ENCODE data around the gene SLC25A22. TPM values are rescaled to one million over a fixed set of nuclear protein-coding genes. Genes with fewer than 3 reads are reported as not detected.
A peak's percentile ranks its signal among the peaks of the same experiment; 100 is the strongest.

The SLC25A22 gene
- total and polyA plus RNA-seq, 9 of the 15 experiments (the other 6 are each of a cell fraction or from before 2014, with no cell fraction given): 0.41 to 55.4 (median 11.4) TPM

DNA sequence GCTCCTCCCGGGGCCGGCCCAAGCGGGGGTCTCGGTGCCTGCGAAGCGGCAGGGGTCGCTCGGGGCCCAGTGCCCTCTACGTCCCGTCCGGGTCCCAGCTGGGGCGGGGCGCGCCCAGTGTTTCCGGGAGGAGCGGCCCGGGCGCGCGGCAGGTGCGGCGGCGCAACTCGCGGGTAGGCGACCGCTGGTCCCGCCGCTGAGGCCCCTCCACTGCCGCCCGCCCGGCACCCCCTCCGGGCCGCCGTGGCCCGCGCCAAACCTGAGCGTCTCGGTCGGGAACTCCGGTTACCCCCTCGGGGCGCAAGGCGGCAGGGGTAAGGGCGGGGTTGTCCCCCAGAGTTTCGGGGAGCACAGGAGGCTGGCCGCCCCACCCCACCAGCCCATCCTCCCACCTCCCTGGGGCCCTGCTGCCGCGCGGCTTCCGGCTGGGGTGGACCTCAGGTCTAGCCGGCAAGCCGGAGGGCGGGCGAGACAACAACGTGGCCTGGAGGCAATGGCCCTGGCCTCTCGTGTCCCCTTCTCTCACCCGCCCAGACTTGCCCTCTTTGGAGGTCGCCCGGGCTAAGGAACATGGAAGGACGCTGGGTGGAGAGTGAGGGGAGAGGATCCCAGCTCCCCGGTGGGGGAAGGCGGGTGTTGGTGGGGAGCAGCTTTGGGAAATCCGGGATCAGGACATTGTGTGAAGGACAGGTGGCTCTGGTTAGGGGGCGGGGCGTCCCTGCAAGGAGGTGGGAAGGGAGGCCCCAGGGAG lies 29.2 kb upstream of the SLC25A22 start (continued):
- TF ChIP-seq, protein P1, sequence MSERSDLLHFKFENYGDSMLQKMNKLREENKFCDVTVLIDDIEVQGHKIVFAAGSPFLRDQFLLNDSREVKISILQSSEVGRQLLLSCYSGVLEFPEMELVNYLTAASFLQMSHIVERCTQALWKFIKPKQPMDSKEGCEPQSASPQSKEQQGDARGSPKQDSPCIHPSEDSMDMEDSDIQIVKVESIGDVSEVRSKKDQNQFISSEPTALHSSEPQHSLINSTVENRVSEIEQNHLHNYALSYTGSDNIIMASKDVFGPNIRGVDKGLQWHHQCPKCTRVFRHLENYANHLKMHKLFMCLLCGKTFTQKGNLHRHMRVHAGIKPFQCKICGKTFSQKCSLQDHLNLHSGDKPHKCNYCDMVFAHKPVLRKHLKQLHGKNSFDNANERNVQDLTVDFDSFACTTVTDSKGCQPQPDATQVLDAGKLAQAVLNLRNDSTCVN (CRISPR knock-in tag; IDR thresholded peaks at IDR 0.05): 0 out of 2 replicates have a peak, but pooled peaks have one; percentile 26
- TF ChIP-seq HDAC1 (IDR thresholded peaks at IDR 0.05) (peak in 1 of 2 experiments; percentile 82; a peak in 1 of 4 replicates), RFX7 (CRISPR knock-in tag; IDR thresholded peaks at IDR 0.05) (no peak), PKNOX1 (IDR thresholded peaks at IDR 0.05) (peak; percentile 89), MAFK (IDR thresholded peaks at IDR 0.05; ENCODE audit: low read length) (no peak), JUN (IDR thresholded peaks at IDR 0.05; ENCODE audit: borderline replicate concordance, low read depth, low read length) (no peak), JUN (CRISPR knock-in tag; IDR thresholded peaks at IDR 0.05; ENCODE audit: borderline replicate concordance) (0 out of 2 replicates have a peak, but pooled peaks have one; percentile 58), PHF20 (IDR thresholded peaks at IDR 0.05; ENCODE audit: partially characterized antibody) (no peak), DMBX1 (CRISPR knock-in tag; IDR thresholded peaks at IDR 0.05; ENCODE audit: borderline replicate concordance) (no peak), ZNF197 (CRISPR knock-in tag; IDR thresholded peaks at IDR 0.05; ENCODE audit: low read depth) (no peak), EGR1 (conservative IDR thresholded peaks at IDR 0.05) (no peak), ZNF280A (IDR thresholded peaks at IDR 0.05; ENCODE audit: low read depth, partially characterized antibody) (no peak), ZNF121 (CRISPR knock-in tag; conservative IDR thresholded peaks at IDR 0.05) (no peak), ZSCAN29 (IDR thresholded peaks at IDR 0.05) (no peak), ZNF77 (CRISPR knock-in tag; IDR thresholded peaks at IDR 0.05) (no peak), PHF21A (IDR thresholded peaks at IDR 0.05; ENCODE audit: borderline replicate concordance, low read depth) (no peak), ZNF586 (CRISPR knock-in tag; conservative IDR thresholded peaks at IDR 0.05) (no peak), TAF15 (IDR thresholded peaks at IDR 0.05; ENCODE audit: low read depth, low read length) (no peak), NUFIP1 (IDR thresholded peaks at IDR 0.05; ENCODE audit: partially characterized antibody) (no peak)
- TF ChIP-seq, protein P2, sequence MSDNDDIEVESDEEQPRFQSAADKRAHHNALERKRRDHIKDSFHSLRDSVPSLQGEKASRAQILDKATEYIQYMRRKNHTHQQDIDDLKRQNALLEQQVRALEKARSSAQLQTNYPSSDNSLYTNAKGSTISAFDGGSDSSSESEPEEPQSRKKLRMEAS (CRISPR knock-in tag; IDR thresholded peaks at IDR 0.05): peak; percentile 70
- TF ChIP-seq, protein P3, sequence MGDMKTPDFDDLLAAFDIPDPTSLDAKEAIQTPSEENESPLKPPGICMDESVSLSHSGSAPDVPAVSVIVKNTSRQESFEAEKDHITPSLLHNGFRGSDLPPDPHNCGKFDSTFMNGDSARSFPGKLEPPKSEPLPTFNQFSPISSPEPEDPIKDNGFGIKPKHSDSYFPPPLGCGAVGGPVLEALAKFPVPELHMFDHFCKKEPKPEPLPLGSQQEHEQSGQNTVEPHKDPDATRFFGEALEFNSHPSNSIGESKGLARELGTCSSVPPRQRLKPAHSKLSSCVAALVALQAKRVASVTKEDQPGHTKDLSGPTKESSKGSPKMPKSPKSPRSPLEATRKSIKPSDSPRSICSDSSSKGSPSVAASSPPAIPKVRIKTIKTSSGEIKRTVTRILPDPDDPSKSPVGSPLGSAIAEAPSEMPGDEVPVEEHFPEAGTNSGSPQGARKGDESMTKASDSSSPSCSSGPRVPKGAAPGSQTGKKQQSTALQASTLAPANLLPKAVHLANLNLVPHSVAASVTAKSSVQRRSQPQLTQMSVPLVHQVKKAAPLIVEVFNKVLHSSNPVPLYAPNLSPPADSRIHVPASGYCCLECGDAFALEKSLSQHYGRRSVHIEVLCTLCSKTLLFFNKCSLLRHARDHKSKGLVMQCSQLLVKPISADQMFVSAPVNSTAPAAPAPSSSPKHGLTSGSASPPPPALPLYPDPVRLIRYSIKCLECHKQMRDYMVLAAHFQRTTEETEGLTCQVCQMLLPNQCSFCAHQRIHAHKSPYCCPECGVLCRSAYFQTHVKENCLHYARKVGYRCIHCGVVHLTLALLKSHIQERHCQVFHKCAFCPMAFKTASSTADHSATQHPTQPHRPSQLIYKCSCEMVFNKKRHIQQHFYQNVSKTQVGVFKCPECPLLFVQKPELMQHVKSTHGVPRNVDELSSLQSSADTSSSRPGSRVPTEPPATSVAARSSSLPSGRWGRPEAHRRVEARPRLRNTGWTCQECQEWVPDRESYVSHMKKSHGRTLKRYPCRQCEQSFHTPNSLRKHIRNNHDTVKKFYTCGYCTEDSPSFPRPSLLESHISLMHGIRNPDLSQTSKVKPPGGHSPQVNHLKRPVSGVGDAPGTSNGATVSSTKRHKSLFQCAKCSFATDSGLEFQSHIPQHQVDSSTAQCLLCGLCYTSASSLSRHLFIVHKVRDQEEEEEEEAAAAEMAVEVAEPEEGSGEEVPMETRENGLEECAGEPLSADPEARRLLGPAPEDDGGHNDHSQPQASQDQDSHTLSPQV (IDR thresholded peaks at IDR 0.05): peak; percentile 46; the same call in 1 of the 2 replicates

Data from K562 (cell line).